SK-N-SH treated with all-trans-retinoic acid at 6 μM for 48 hours (cell line): ENCODE results near the gene PFN1.

Source experiments
- ATAC-seq: fragments of 200-7000 bp; cut with Tn5 transposase; 3 replicates; pipeline ENCODE4 v1.9.1; 2020; ENCODE audit warnings: mild to moderate bottlenecking, moderate library complexity
- ARNTL ChIP-seq: fragments of 450-650 bp; formaldehyde crosslinking; IDR thresholded peaks from 2 replicates; pipeline ENCODE4 v1.5.0; 2020; ENCODE audit warnings: low read depth, mild to moderate bottlenecking, moderate library complexity, borderline replicate concordance
- BACH2 ChIP-seq: fragments of 250-450 bp; sonication (Bioruptor Pico); IDR thresholded peaks from 2 replicates; pipeline ENCODE4 v1.9.0; 2021; ENCODE audit warnings: mild to moderate bottlenecking, borderline replicate concordance
- CSDC2 ChIP-seq: fragments of 250-450 bp; sonication (Bioruptor Pico); IDR thresholded peaks from 2 replicates; pipeline ENCODE4 v1.5.0; 2020; ENCODE audit warnings: mild to moderate bottlenecking, moderate library complexity
- GLIS3 ChIP-seq: fragments of 250-450 bp; sonication (Bioruptor Pico); IDR thresholded peaks from 2 replicates; pipeline ENCODE4 v1.5.0; 2020; ENCODE audit warnings: mild to moderate bottlenecking, moderate library complexity
- ISL1 ChIP-seq: fragments of 250-450 bp; sonication (Bioruptor Pico); IDR thresholded peaks from 2 replicates; pipeline ENCODE4 v2.1.2; 2022; ENCODE audit warnings: mild to moderate bottlenecking, moderate library complexity
- OSR1 ChIP-seq: fragments of 250-450 bp; sonication (Bioruptor Pico); IDR thresholded peaks from 2 replicates; pipeline ENCODE4 v1.8.0; 2022; ENCODE audit warnings: moderate library complexity, mild to moderate bottlenecking, inconsistent platforms
- PPARA ChIP-seq: fragments of 250-450 bp; sonication (Bioruptor Pico); IDR thresholded peaks from 2 replicates; pipeline ENCODE4 v1.5.0; 2020; ENCODE audit warnings: mild to moderate bottlenecking, borderline replicate concordance
- SNAI2 ChIP-seq: fragments of 250-450 bp; sonication (Bioruptor Pico); IDR thresholded peaks from 2 replicates; pipeline ENCODE4 v1.5.0; 2020; ENCODE audit warnings: mild to moderate bottlenecking, moderate library complexity
- TCF4 ChIP-seq: fragments of 250-450 bp; sonication (Bioruptor Pico); IDR thresholded peaks from 2 replicates; pipeline ENCODE4 v1.8.0; 2021; ENCODE audit warnings: mild to moderate bottlenecking, moderate library complexity, borderline replicate concordance
- TOX ChIP-seq: fragments of 250-450 bp; sonication (Bioruptor Pico); IDR thresholded peaks from 2 replicates; pipeline ENCODE4 v1.8.0; 2021; ENCODE audit warnings: mild to moderate bottlenecking, moderate library complexity, borderline replicate concordance
- ZC3H10 ChIP-seq: fragments of 250-450 bp; sonication (Bioruptor Pico); IDR thresholded peaks from 2 replicates; pipeline ENCODE4 v1.5.1; 2021; ENCODE audit warnings: mild to moderate bottlenecking, moderate library complexity
- ZFP30 ChIP-seq: fragments of 450-650 bp; formaldehyde crosslinking; IDR thresholded peaks from 2 replicates; pipeline ENCODE4 v1.5.0; 2022; ENCODE audit warnings: mild to moderate bottlenecking, moderate library complexity
- ZNF565 ChIP-seq: fragments of 450-650 bp; formaldehyde crosslinking; conservative IDR thresholded peaks from 2 replicates; pipeline ENCODE4 v1.5.0; 2020; ENCODE audit warnings: low read depth, mild to moderate bottlenecking, moderate library complexity
- ZNF70 ChIP-seq: fragments of 450-650 bp; formaldehyde crosslinking; IDR thresholded peaks from 2 replicates; pipeline ENCODE4 v1.5.0; 2020; ENCODE audit warnings: mild to moderate bottlenecking, moderate library complexity
- ZNF8 ChIP-seq: fragments of 450-650 bp; formaldehyde crosslinking; IDR thresholded peaks from 2 replicates; pipeline ENCODE4 v1.5.0; 2020; ENCODE audit warnings: mild to moderate bottlenecking, moderate library complexity
- TF ChIP-seq, protein P1 (sequence below): fragments of 250-450 bp; sonication (Bioruptor Pico); IDR thresholded peaks from 2 replicates; pipeline ENCODE4 v1.5.0; 2020; ENCODE audit warnings: mild to moderate bottlenecking, moderate library complexity
- TF ChIP-seq, protein P2 (sequence below): fragments of 250-450 bp; sonication (Bioruptor Pico); IDR thresholded peaks from 2 replicates; pipeline ENCODE4 v1.5.1; 2020; ENCODE audit warnings: low read depth, mild to moderate bottlenecking, moderate library complexity
- TF ChIP-seq, protein P3 (sequence below): fragments of 250-450 bp; sonication (Bioruptor Pico); IDR thresholded peaks from 2 replicates; pipeline ENCODE4 v1.8.0; 2021; ENCODE audit warnings: low read depth, mild to moderate bottlenecking, moderate library complexity, borderline replicate concordance

Gene PFN1

DNA sequence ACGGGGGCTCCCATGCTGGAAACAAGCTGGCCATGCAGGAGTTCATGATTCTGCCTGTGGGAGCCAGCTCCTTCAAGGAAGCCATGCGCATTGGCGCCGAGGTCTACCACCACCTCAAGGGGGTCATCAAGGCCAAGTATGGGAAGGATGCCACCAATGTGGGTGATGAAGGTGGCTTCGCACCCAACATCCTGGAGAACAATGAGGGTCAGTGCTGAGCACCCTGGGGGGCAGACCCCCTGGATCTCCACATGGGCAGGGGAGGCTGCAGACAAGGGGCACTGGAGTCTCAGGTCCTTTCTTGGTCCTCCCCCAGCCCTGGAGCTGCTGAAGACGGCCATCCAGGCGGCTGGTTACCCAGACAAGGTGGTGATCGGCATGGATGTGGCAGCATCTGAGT is 6.8 kb upstream of the PFN1 start (continued):
- TF ChIP-seq, protein P1, sequence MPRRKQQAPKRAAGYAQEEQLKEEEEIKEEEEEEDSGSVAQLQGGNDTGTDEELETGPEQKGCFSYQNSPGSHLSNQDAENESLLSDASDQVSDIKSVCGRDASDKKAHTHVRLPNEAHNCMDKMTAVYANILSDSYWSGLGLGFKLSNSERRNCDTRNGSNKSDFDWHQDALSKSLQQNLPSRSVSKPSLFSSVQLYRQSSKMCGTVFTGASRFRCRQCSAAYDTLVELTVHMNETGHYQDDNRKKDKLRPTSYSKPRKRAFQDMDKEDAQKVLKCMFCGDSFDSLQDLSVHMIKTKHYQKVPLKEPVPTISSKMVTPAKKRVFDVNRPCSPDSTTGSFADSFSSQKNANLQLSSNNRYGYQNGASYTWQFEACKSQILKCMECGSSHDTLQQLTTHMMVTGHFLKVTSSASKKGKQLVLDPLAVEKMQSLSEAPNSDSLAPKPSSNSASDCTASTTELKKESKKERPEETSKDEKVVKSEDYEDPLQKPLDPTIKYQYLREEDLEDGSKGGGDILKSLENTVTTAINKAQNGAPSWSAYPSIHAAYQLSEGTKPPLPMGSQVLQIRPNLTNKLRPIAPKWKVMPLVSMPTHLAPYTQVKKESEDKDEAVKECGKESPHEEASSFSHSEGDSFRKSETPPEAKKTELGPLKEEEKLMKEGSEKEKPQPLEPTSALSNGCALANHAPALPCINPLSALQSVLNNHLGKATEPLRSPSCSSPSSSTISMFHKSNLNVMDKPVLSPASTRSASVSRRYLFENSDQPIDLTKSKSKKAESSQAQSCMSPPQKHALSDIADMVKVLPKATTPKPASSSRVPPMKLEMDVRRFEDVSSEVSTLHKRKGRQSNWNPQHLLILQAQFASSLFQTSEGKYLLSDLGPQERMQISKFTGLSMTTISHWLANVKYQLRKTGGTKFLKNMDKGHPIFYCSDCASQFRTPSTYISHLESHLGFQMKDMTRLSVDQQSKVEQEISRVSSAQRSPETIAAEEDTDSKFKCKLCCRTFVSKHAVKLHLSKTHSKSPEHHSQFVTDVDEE (CRISPR knock-in tag): no peak
- TF ChIP-seq TOX (CRISPR knock-in tag): no peak

DNA sequence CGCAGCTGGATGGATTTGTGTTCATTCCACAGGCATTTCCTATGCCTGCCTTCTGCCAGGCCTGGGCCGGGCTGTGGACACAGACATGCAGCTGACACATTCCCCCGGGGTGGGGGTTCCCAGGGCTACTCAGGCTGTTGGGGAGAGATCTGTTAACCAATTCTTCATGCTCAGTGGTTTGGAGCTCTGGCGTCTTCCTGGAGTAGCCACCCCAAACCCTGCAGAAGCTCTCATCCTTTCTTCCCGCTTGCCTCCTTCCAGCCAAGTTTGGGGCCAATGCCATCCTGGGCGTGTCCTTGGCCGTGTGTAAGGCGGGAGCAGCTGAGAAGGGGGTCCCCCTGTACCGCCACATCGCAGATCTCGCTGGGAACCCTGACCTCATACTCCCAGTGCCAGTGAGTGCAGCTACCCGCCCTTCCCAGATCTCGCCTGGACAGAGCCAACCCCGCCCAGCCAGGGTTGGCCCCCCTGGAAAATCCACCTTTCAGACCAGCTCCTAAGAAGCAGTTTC is 5.2 kb upstream of the PFN1 start:
- no peak for TF ChIP-seq SNAI2
- no peak for ATAC-seq

DNA sequence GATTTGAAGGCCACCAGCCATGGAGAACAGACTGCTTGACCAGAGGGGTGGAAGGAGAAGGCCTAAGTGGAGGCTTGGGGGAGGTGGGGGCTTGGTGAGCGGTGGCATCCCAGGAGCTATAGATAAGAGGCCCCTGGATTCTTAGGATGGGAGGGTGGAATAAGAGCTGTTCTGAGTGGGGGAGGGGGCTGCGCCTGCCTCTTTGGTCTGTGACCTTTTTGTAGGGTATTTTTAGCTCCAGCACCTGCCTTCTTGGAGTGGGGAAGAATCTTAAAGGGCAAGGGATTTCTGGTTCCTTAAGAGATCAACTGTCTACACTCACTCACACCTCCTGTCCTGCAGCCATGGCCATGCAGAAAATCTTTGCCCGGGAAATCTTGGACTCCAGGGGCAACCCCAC is 3.2 kb upstream of the PFN1 start:
- no peak for ATAC-seq
- TF ChIP-seq ARNTL: no peak
- no peak for TF ChIP-seq PPARA (CRISPR knock-in tag)
- no peak for TF ChIP-seq TCF4 (CRISPR knock-in tag)
- no peak for TF ChIP-seq CSDC2 (CRISPR knock-in tag)
- no peak for TF ChIP-seq ZNF8 (CRISPR knock-in tag)
- TF ChIP-seq TOX (CRISPR knock-in tag): no peak
- TF ChIP-seq ZNF565 (CRISPR knock-in tag): no peak
- TF ChIP-seq, protein P2, sequence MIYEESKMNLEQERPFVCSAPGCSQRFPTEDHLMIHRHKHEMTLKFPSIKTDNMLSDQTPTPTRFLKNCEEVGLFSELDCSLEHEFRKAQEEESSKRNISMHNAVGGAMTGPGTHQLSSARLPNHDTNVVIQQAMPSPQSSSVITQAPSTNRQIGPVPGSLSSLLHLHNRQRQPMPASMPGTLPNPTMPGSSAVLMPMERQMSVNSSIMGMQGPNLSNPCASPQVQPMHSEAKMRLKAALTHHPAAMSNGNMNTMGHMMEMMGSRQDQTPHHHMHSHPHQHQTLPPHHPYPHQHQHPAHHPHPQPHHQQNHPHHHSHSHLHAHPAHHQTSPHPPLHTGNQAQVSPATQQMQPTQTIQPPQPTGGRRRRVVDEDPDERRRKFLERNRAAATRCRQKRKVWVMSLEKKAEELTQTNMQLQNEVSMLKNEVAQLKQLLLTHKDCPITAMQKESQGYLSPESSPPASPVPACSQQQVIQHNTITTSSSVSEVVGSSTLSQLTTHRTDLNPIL (CRISPR knock-in tag): no peak
- TF ChIP-seq ISL1 (CRISPR knock-in tag): no peak
- no peak for TF ChIP-seq SNAI2
- TF ChIP-seq ZFP30: no peak
- no peak for TF ChIP-seq ZC3H10 (CRISPR knock-in tag)
- TF ChIP-seq, protein P3, sequence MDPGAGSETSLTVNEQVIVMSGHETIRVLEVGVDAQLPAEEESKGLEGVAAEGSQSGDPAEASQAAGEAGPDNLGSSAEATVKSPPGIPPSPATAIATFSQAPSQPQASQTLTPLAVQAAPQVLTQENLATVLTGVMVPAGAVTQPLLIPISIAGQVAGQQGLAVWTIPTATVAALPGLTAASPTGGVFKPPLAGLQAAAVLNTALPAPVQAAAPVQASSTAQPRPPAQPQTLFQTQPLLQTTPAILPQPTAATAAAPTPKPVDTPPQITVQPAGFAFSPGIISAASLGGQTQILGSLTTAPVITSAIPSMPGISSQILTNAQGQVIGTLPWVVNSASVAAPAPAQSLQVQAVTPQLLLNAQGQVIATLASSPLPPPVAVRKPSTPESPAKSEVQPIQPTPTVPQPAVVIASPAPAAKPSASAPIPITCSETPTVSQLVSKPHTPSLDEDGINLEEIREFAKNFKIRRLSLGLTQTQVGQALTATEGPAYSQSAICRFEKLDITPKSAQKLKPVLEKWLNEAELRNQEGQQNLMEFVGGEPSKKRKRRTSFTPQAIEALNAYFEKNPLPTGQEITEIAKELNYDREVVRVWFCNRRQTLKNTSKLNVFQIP: no peak
- no peak for TF ChIP-seq GLIS3 (CRISPR knock-in tag)

DNA sequence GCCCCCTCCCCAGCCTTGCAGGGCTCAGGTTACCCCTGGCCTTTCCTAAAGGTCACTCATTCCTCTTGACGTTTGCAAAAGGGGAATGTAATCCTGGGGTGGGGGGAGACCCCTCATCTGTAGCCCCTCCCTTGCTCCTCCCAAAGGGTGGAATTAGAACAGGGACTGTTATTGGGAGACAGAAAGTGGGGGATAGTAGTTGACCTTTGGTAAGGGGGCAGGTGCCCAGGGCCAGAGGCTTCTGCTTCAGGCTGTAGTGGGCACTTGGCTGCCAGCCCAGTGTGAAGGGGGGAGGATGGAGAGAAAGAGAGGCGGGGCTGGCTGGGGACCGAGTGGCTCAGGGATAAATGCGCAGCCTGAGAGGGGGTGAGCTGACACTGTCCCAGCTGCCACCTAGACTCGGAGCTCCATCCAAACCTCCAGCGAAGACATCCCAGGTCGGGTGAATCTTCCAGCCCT is 2.4 kb upstream of the PFN1 start, which contains the start of gene ENO3:
Gene ENO3, plus strand, starts transcription at position 374 of the 459 bp plus-strand sequence. CDS start 711 bp downstream, outside the sequence.
- TF ChIP-seq, protein P1 (CRISPR knock-in tag): no peak
- TF ChIP-seq ZNF8 (CRISPR knock-in tag) (no peak), OSR1 (CRISPR knock-in tag) (no peak), BACH2 (no peak), ZNF70 (no peak), ISL1 (CRISPR knock-in tag) (no peak), GLIS3 (CRISPR knock-in tag) (no peak), ZC3H10 (CRISPR knock-in tag) (no peak), ZFP30 (no peak), TOX (CRISPR knock-in tag) (no peak)
- TF ChIP-seq, all 23 proteins: peak for 0
- no peak for ATAC-seq
